ENCODE results near the gene ZNF525.
"Not testable (repeated sequence)": the region's sequence is repeated elsewhere in the genome, so short reads cannot be mapped to it uniquely, and the experiment has no call there.

The ZNF525 gene

GRCh38 chr19:53374288-53374687, 8.8 kb downstream of the ZNF525 start:
- H3K4me3 ChIP-seq (ENCODE audit: low read length) = no peak overlapping the region
- H3K27ac ChIP-seq (ENCODE audit: low read length) = no peak overlapping the region
- peaks cover 19% of the 10 kb centered on the region for H3K36me3 ChIP-seq (ENCODE audit: control insufficient read depth, low read depth, low read length)
- H3K27me3 ChIP-seq (ENCODE audit: control insufficient read depth, insufficient read depth, low read length) = no peaks in the 10 kb centered on the region
- no peaks in the 10 kb centered on the region for H3K9me3 ChIP-seq (ENCODE audit: control insufficient read depth, low read depth, low read length)
- H3K9ac ChIP-seq (ENCODE audit: low read length) = no peak overlapping the region
- no peaks in the 10 kb centered on the region for H3K4me1 ChIP-seq (ENCODE audit: control insufficient read depth, low read depth, low read length)

GRCh38 chr19:53374743-53375142, 9.2 kb downstream of the ZNF525 start:
- H3K9me3 ChIP-seq (ENCODE audit: control insufficient read depth, low read depth, low read length) = no peaks in the 10 kb centered on the region
- no peak overlapping the region for H3K4me3 ChIP-seq (ENCODE audit: low read length)
- no peaks in the 10 kb centered on the region for H3K27me3 ChIP-seq (ENCODE audit: control insufficient read depth, insufficient read depth, low read length)
- H3K9ac ChIP-seq (ENCODE audit: low read length) = no peak overlapping the region
- H3K36me3 ChIP-seq (ENCODE audit: control insufficient read depth, low read depth, low read length) = peaks cover 23% of the 10 kb centered on the region
- no peak overlapping the region for H3K27ac ChIP-seq (ENCODE audit: low read length)
- no peaks in the 10 kb centered on the region for H3K4me1 ChIP-seq (ENCODE audit: control insufficient read depth, low read depth, low read length)

GRCh38 chr19:53381376-53381775, 15.9 kb downstream of the ZNF525 start:
- Histone ChIP-seq H3K36me3 (ENCODE audit: control insufficient read depth, low read depth, low read length) (peaks cover 37% of the 10 kb centered on the region), H3K27me3 (ENCODE audit: control insufficient read depth, insufficient read depth, low read length) (no peaks in the 10 kb centered on the region), H3K4me3 (ENCODE audit: low read length) (no peak overlapping the region), H3K4me1 (ENCODE audit: control insufficient read depth, low read depth, low read length) (no peaks in the 10 kb centered on the region), H3K27ac (ENCODE audit: low read length) (no peak overlapping the region), H3K9me3 (ENCODE audit: control insufficient read depth, low read depth, low read length) (peaks cover 30% of the 10 kb centered on the region), H3K9ac (ENCODE audit: low read length) (no peak overlapping the region)

GRCh38 chr19:53388168-53388567, 22.7 kb downstream of the ZNF525 start:
- no peak overlapping the region for H3K4me3 ChIP-seq (ENCODE audit: low read length)
- no peaks in the 10 kb centered on the region for H3K27me3 ChIP-seq (ENCODE audit: control insufficient read depth, insufficient read depth, low read length)
- H3K9ac ChIP-seq (ENCODE audit: low read length) = no peak overlapping the region
- peaks cover 9% of the 10 kb centered on the region for H3K9me3 ChIP-seq (ENCODE audit: control insufficient read depth, low read depth, low read length)
- H3K36me3 ChIP-seq (ENCODE audit: control insufficient read depth, low read depth, low read length) = no peaks in the 10 kb centered on the region
- H3K27ac ChIP-seq (ENCODE audit: low read length) = no peak overlapping the region
- H3K4me1 ChIP-seq (ENCODE audit: control insufficient read depth, low read depth, low read length) = no peaks in the 10 kb centered on the region

- Histone ChIP-seq H3K27me3 (ENCODE audit: control insufficient read depth, insufficient read depth, low read length) (no peaks in the 10 kb centered on the region), H3K27ac (ENCODE audit: low read length) (no peak overlapping the region), H3K36me3 (ENCODE audit: control insufficient read depth, low read depth, low read length) (no peaks in the 10 kb centered on the region), H3K9me3 (ENCODE audit: control insufficient read depth, low read depth, low read length) (peaks cover 6% of the 10 kb centered on the region), H3K4me3 (ENCODE audit: low read length) (no peak overlapping the region), H3K9ac (ENCODE audit: low read length) (no peak overlapping the region), H3K4me1 (ENCODE audit: control insufficient read depth, low read depth, low read length) (no peaks in the 10 kb centered on the region)
Measured at GRCh38 chr19:53388904-53389303, 23.4 kb downstream of the ZNF525 start.

- no peak overlapping the region for H3K27ac ChIP-seq (ENCODE audit: low read length)
- H3K27me3 ChIP-seq (ENCODE audit: control insufficient read depth, insufficient read depth, low read length) = no peaks in the 10 kb centered on the region
- no peaks in the 10 kb centered on the region for H3K4me1 ChIP-seq (ENCODE audit: control insufficient read depth, low read depth, low read length)
- H3K36me3 ChIP-seq (ENCODE audit: control insufficient read depth, low read depth, low read length) = no peaks in the 10 kb centered on the region
- H3K9ac ChIP-seq (ENCODE audit: low read length) = no peak overlapping the region
- H3K4me3 ChIP-seq (ENCODE audit: low read length) = no peak overlapping the region
- peaks cover 6% of the 10 kb centered on the region for H3K9me3 ChIP-seq (ENCODE audit: control insufficient read depth, low read depth, low read length)
Measured at GRCh38 chr19:53389571-53389970, 24.1 kb downstream of the ZNF525 start.

- Histone ChIP-seq H3K4me1 (ENCODE audit: control insufficient read depth, low read depth, low read length) (no peaks in the 10 kb centered on the region), H3K27ac (ENCODE audit: low read length) (no peak overlapping the region), H3K9me3 (ENCODE audit: control insufficient read depth, low read depth, low read length) (peaks cover 3% of the 10 kb centered on the region), H3K4me3 (ENCODE audit: low read length) (no peak overlapping the region), H3K9ac (ENCODE audit: low read length) (no peak overlapping the region), H3K36me3 (ENCODE audit: control insufficient read depth, low read depth, low read length) (no peaks in the 10 kb centered on the region), H3K27me3 (ENCODE audit: control insufficient read depth, insufficient read depth, low read length) (no peaks in the 10 kb centered on the region)
Measured at GRCh38 chr19:53389978-53390377, 24.5 kb downstream of the ZNF525 start.

- H3K4me1 ChIP-seq (ENCODE audit: control insufficient read depth, low read depth, low read length) = peaks cover 6% of the 10 kb centered on the region
- H3K9ac ChIP-seq (ENCODE audit: low read length) = peak overlapping the region; percentile 47
- peaks cover 5% of the 10 kb centered on the region for H3K36me3 ChIP-seq (ENCODE audit: control insufficient read depth, low read depth, low read length)
- peak overlapping the region; percentile 87 for H3K4me3 ChIP-seq (ENCODE audit: low read length)
- H3K9me3 ChIP-seq (ENCODE audit: control insufficient read depth, low read depth, low read length) = no peaks in the 10 kb centered on the region
- H3K27me3 ChIP-seq (ENCODE audit: control insufficient read depth, insufficient read depth, low read length) = peaks cover 11% of the 10 kb centered on the region
- no peak overlapping the region for H3K27ac ChIP-seq (ENCODE audit: low read length)
Measured at GRCh38 chr19:53394522-53394973, 29.0 kb downstream of the ZNF525 start.

GRCh38 chr19:53394974-53395839, 29.7 kb downstream of the ZNF525 start, which contains the start of gene ZNF765:
Gene ZNF765, plus strand, starts transcription at chr19:53395149. Its CDS starts 2,867 bp downstream, at chr19:53398016.
- peaks cover 11% of the 10 kb centered on the region for H3K27me3 ChIP-seq (ENCODE audit: control insufficient read depth, insufficient read depth, low read length)
- H3K36me3 ChIP-seq (ENCODE audit: control insufficient read depth, low read depth, low read length) = peaks cover 7% of the 10 kb centered on the region
- H3K27ac ChIP-seq (ENCODE audit: low read length) = no peak within 1 kb of the TSS
- no peaks in the 10 kb centered on the region for H3K9me3 ChIP-seq (ENCODE audit: control insufficient read depth, low read depth, low read length)
- peak within 1 kb of the TSS; percentile 87 for H3K4me3 ChIP-seq (ENCODE audit: low read length)
- H3K9ac ChIP-seq (ENCODE audit: low read length) = peak within 1 kb of the TSS; percentile 48
- peaks cover 6% of the 10 kb centered on the region for H3K4me1 ChIP-seq (ENCODE audit: control insufficient read depth, low read depth, low read length)

GRCh38 chr19:53395840-53396524, 30.5 kb downstream of the ZNF525 start:
- H3K4me1 ChIP-seq (ENCODE audit: control insufficient read depth, low read depth, low read length); H3K27ac ChIP-seq (ENCODE audit: low read length); H3K36me3 ChIP-seq (ENCODE audit: control insufficient read depth, low read depth, low read length); H3K9ac ChIP-seq (ENCODE audit: low read length); H3K9me3 ChIP-seq (ENCODE audit: control insufficient read depth, low read depth, low read length): not testable (repeated sequence)
- Histone ChIP-seq H3K27me3 (ENCODE audit: control insufficient read depth, insufficient read depth, low read length) (peaks cover 11% of the 10 kb centered on the region), H3K4me3 (ENCODE audit: low read length) (peak overlapping the region; percentile 87)

- Histone ChIP-seq H3K36me3 (ENCODE audit: control insufficient read depth, low read depth, low read length) (peaks cover 9% of the 10 kb centered on the region), H3K9me3 (ENCODE audit: control insufficient read depth, low read depth, low read length) (no peaks in the 10 kb centered on the region), H3K4me1 (ENCODE audit: control insufficient read depth, low read depth, low read length) (peaks cover 6% of the 10 kb centered on the region), H3K9ac (ENCODE audit: low read length) (no peak overlapping the region), H3K4me3 (ENCODE audit: low read length) (peak overlapping the region; percentile 87), H3K27ac (ENCODE audit: low read length) (no peak overlapping the region), H3K27me3 (ENCODE audit: control insufficient read depth, insufficient read depth, low read length) (peaks cover 11% of the 10 kb centered on the region)
Measured at GRCh38 chr19:53396525-53396868, 31.0 kb downstream of the ZNF525 start.
